H9 (cell line): Measurements from ENCODE around the gene HMOX2. TPM values are rescaled to one million over a fixed set of nuclear protein-coding genes. Genes with fewer than 3 reads are reported as not detected.

Experiments
- DNase-seq: peaks from one replicate; pipeline ENCODE4 v3.0.0-alpha.2; 2017
- H2AFZ ChIP-seq: one replicate; pipeline ENCODE4 v1.6.1; 2013; ENCODE audit warnings: mild to moderate bottlenecking, low read length, control low read depth, moderate library complexity
- H2AK5ac ChIP-seq: 2 replicates; pipeline ENCODE4 v1.6.1; 2013; ENCODE audit warnings: low read length, control low read depth, mixed read lengths; ENCODE audit not compliant: insufficient read length
- H2BK120ac ChIP-seq: one replicate; pipeline ENCODE4 v1.6.1; 2013; ENCODE audit warnings: low read depth, mild to moderate bottlenecking, low read length, control low read depth, inconsistent platforms; ENCODE audit not compliant: poor library complexity, severe bottlenecking
- H2BK12ac ChIP-seq: 2 replicates; pipeline ENCODE4 v1.6.1; 2013; ENCODE audit warnings: low read length, control low read depth, mixed read lengths, low read depth; ENCODE audit not compliant: insufficient read length
- H2BK15ac ChIP-seq: 2 replicates; pipeline ENCODE4 v1.6.1; 2013; ENCODE audit warnings: low read depth, low read length, control low read depth
- H2BK20ac ChIP-seq: one replicate; pipeline ENCODE4 v1.6.1; 2013; ENCODE audit warnings: low read depth, mild to moderate bottlenecking, low read length, control low read depth, inconsistent platforms; ENCODE audit not compliant: poor library complexity, severe bottlenecking
- H2BK5ac ChIP-seq: 2 replicates; pipeline ENCODE4 v1.6.1; 2013; ENCODE audit warnings: low read length, control low read depth, mixed read lengths; ENCODE audit not compliant: insufficient read length
- H3K14ac ChIP-seq: 2 replicates; pipeline ENCODE4 v1.6.1; 2013; ENCODE audit warnings: low read length, control low read depth; ENCODE audit not compliant: insufficient read depth
- H3K18ac ChIP-seq: 2 replicates; pipeline ENCODE4 v1.6.1; 2013; ENCODE audit warnings: low read depth, mild to moderate bottlenecking, mixed read lengths, low read length, control low read depth; ENCODE audit not compliant: insufficient read length
- H3K23ac ChIP-seq: 2 replicates; pipeline ENCODE4 v1.6.1; 2013; ENCODE audit warnings: low read length, control low read depth, mixed read lengths, low read depth; ENCODE audit not compliant: insufficient read length
- H3K23me2 ChIP-seq: 2 replicates; pipeline ENCODE4 v1.6.1; 2013; ENCODE audit warnings: low read depth, mild to moderate bottlenecking, mixed read lengths, low read length, control low read depth; ENCODE audit not compliant: insufficient read length, poor library complexity, severe bottlenecking
- H3K27ac ChIP-seq: 2 replicates; pipeline ENCODE4 v1.5.1; 2013; ENCODE audit warnings: low read length, control low read depth, mixed read lengths, low read depth; ENCODE audit not compliant: insufficient read length
- H3K27me3 ChIP-seq: 2 replicates; pipeline ENCODE4 v1.6.1; 2013; ENCODE audit warnings: low read length, control low read depth, inconsistent platforms; ENCODE audit not compliant: insufficient read depth
- H3K4ac ChIP-seq: 2 replicates; pipeline ENCODE4 v1.6.1; 2013; ENCODE audit warnings: low read depth, mild to moderate bottlenecking, control low read depth, inconsistent platforms, low read length, moderate library complexity
- H3K4me1 ChIP-seq: 2 replicates; pipeline ENCODE4 v1.6.1; 2013; ENCODE audit warnings: low read length, control low read depth, inconsistent platforms; ENCODE audit not compliant: insufficient read depth
- H3K4me2 ChIP-seq: 2 replicates; pipeline ENCODE4 v1.6.1; 2013; ENCODE audit warnings: low read length, control low read depth, mixed read lengths; ENCODE audit not compliant: insufficient read length, insufficient read depth
- H3K56ac ChIP-seq: 2 replicates; pipeline ENCODE4 v1.6.1; 2013; ENCODE audit warnings: low read depth, mild to moderate bottlenecking, mixed read lengths, low read length, control low read depth; ENCODE audit not compliant: insufficient read length
- H3K79me1 ChIP-seq: 2 replicates; pipeline ENCODE4 v1.6.1; 2013; ENCODE audit warnings: low read depth, mild to moderate bottlenecking, moderate library complexity, low read length, control low read depth, inconsistent platforms; ENCODE audit not compliant: insufficient read depth, poor library complexity, severe bottlenecking
- H3K79me2 ChIP-seq: 2 replicates; pipeline ENCODE4 v1.6.1; 2013; ENCODE audit warnings: low read length, control low read depth, inconsistent platforms; ENCODE audit not compliant: insufficient read depth
- H3K9ac ChIP-seq: 2 replicates; pipeline ENCODE4 v1.6.1; 2013; ENCODE audit warnings: low read length, control low read depth, mixed read lengths; ENCODE audit not compliant: insufficient read length; ENCODE audit errors: extremely low read depth
- H3K9me3 ChIP-seq: one replicate; pipeline ENCODE4 v1.6.1; 2013; ENCODE audit warnings: low read depth, low read length, inconsistent platforms; ENCODE audit not compliant: control insufficient read depth
- H3T11ph ChIP-seq: one replicate; pipeline ENCODE4 v1.6.1; 2013; ENCODE audit warnings: mild to moderate bottlenecking, low read length, control low read depth, inconsistent platforms
- H4K20me1 ChIP-seq: one replicate; pipeline ENCODE4 v1.6.1; 2013; ENCODE audit not compliant: control insufficient read depth, insufficient read length, insufficient read depth
- H4K5ac ChIP-seq: 2 replicates; pipeline ENCODE4 v1.6.1; 2013; ENCODE audit warnings: low read depth, mild to moderate bottlenecking, mixed read lengths, low read length, control low read depth; ENCODE audit not compliant: insufficient read length
- H4K8ac ChIP-seq: replicated peaks from 2 replicates; pipeline ENCODE4 v1.6.1; 2013; ENCODE audit warnings: low read length, control low read depth, mixed read lengths, low read depth; ENCODE audit not compliant: insufficient read length
- H4K91ac ChIP-seq: 2 replicates; pipeline ENCODE4 v1.6.1; 2013; ENCODE audit warnings: low read depth, mild to moderate bottlenecking, moderate library complexity, mixed read lengths, low read length, control low read depth; ENCODE audit not compliant: insufficient read length
- H3K27ac Mint-ChIP-seq, 3 experiments: 2 replicates in 2 of 3; 3 replicates in 1 of 3; pipeline ENCODE4 v1.8.0; 2020 to 2021; ENCODE audit warnings: mixed read lengths in 3 of 3, mild to moderate bottlenecking in 1 of 3, moderate library complexity in 1 of 3
- H3K27me3 Mint-ChIP-seq: 2 replicates; pipeline ENCODE4 v1.8.0; 2021; ENCODE audit warnings: low read depth, mild to moderate bottlenecking, moderate library complexity, mixed read lengths
- H3K36me3 Mint-ChIP-seq, 3 experiments: 2 replicates in 2 of 3; 3 replicates in 1 of 3; pipeline ENCODE4 v1.8.0; 2020 to 2021; ENCODE audit warnings: low read depth in 3 of 3, mixed read lengths in 3 of 3; ENCODE audit not compliant: insufficient read depth in 1 of 3
- H3K4me1 Mint-ChIP-seq, 2 experiments: 2 replicates each; pipeline ENCODE4 v1.8.0; 2020; ENCODE audit warnings: mixed read lengths in 2 of 2
- H3K4me3 Mint-ChIP-seq, 2 experiments: 2 replicates in 1 of 2; 3 replicates in 1 of 2; pipeline ENCODE4 v1.8.0; 2020 to 2021; ENCODE audit warnings: mild to moderate bottlenecking in 2 of 2, mixed read lengths in 2 of 2, moderate library complexity in 1 of 2
- H3K9me3 Mint-ChIP-seq, 2 experiments: 2 replicates in 1 of 2; 3 replicates in 1 of 2; pipeline ENCODE4 v1.8.0; 2020; ENCODE audit warnings: mild to moderate bottlenecking in 2 of 2, mixed read lengths in 2 of 2, moderate library complexity in 1 of 2
- CTCF ChIP-seq: fragments of 200-600 bp; sonication (generic); conservative IDR thresholded peaks from 3 replicates; pipeline ENCODE4 v1.8.0; 2021; ENCODE audit warnings: antibody characterized with exemption, mild to moderate bottlenecking
- WGBS: extraction: QIAGEN DNeasy Blood & Tissue Kit; methylation state at CpG from one replicate; pipeline ENCODE4 v1.1.7; 2013; ENCODE audit warnings: missing lambda C conversion rate, low lambda C conversion rate, mixed read lengths; ENCODE audit not compliant: insufficient read length; ENCODE audit errors: extremely low coverage; 5-methylcytosine and 5-hydroxymethylcytosine counted together
- total RNA-seq: library from RNA; stranded (reverse); gene quantifications from 2 replicates; pipeline ENCODE4 v1.2.1, GENCODE V29; 2021

The HMOX2 gene
- total RNA-seq, 1 experiment from 2014 or later: 44.4 TPM

DNA sequence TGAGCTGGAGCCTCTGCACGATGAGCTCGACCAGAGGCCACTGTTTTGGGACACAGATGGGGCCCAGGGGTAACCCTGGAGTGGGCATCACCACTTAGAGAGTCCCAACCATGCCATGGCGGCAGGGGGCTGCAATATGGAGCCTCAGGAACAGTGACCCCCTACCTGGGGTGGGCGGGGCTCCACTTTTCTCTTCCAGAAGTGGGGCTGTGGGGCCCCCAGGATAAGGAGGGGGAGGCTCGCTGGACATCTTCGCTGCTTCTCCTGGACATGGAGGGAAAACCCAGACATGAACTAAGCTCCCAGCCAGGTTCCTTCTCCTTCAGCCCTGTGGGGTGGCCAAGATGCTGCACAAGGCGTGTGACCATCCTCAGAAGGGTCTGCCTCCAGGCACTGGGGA, 37.7 kb downstream of the HMOX2 start:
- TF ChIP-seq CTCF: no peak
- H3K4me1 Mint-ChIP-seq: peaks cover 4 to 14% of the 10 kb centered on the region in 2 experiments; a peak in 3 of 4 replicates
- no peaks in the 10 kb centered on the region for H4K20me1 ChIP-seq

More for the DNA sequence above, 37.7 kb downstream of the HMOX2 start:
- Mint-ChIP-seq H3K27ac (0 out of 7 replicates have a peak overlapping the region, but pooled peaks of 1 of the 3 experiments have one; percentile 44), H3K27me3 (no peaks in the 10 kb centered on the region; the same call in 1 of the 2 replicates), H3K9me3 (no peaks in the 10 kb centered on the region), H3K36me3 (peaks cover 16 to 33% (median 32%) of the 10 kb centered on the region in 3 experiments; a peak in 6 of 7 replicates), H3K4me3 (no peak overlapping the region)
- H2BK20ac ChIP-seq: no peak overlapping the region
- H3K79me1 ChIP-seq: no peaks in the 10 kb centered on the region
- no peaks in the 10 kb centered on the region for H3K23me2 ChIP-seq
- H2BK12ac ChIP-seq: no peak overlapping the region
- no peak overlapping the region for H3K14ac ChIP-seq
- H2AK5ac ChIP-seq: no peak overlapping the region
- no peak overlapping the region for H3K4ac ChIP-seq
- DNase-seq: no peak
- no peak overlapping the region for H2BK15ac ChIP-seq
- no peak overlapping the region for H4K91ac ChIP-seq
- no peak overlapping the region for H3K56ac ChIP-seq
- no peak overlapping the region for H4K8ac ChIP-seq
- H3K27me3 ChIP-seq: no peaks in the 10 kb centered on the region
- H3K27ac ChIP-seq: no peak overlapping the region
- H2AFZ ChIP-seq: no peak overlapping the region
- H3K9ac ChIP-seq: no peak overlapping the region
- H3K18ac ChIP-seq: no peak overlapping the region
- no peak overlapping the region for H4K5ac ChIP-seq
- H3K79me2 ChIP-seq: no peaks in the 10 kb centered on the region
- no peak overlapping the region for H3K23ac ChIP-seq
- H3T11ph ChIP-seq: no peak overlapping the region
- H2BK5ac ChIP-seq: no peak overlapping the region
- no peak overlapping the region for H2BK120ac ChIP-seq
- H3K4me1 ChIP-seq: no peaks in the 10 kb centered on the region
- no peak overlapping the region for H3K4me2 ChIP-seq
- H3K9me3 ChIP-seq: no peaks in the 10 kb centered on the region
- no CpG with 5 or more reads among the region's 7 CpGs for WGBS
